ENCODE results near the gene BCKDK.

BCKDK gene

DNA sequence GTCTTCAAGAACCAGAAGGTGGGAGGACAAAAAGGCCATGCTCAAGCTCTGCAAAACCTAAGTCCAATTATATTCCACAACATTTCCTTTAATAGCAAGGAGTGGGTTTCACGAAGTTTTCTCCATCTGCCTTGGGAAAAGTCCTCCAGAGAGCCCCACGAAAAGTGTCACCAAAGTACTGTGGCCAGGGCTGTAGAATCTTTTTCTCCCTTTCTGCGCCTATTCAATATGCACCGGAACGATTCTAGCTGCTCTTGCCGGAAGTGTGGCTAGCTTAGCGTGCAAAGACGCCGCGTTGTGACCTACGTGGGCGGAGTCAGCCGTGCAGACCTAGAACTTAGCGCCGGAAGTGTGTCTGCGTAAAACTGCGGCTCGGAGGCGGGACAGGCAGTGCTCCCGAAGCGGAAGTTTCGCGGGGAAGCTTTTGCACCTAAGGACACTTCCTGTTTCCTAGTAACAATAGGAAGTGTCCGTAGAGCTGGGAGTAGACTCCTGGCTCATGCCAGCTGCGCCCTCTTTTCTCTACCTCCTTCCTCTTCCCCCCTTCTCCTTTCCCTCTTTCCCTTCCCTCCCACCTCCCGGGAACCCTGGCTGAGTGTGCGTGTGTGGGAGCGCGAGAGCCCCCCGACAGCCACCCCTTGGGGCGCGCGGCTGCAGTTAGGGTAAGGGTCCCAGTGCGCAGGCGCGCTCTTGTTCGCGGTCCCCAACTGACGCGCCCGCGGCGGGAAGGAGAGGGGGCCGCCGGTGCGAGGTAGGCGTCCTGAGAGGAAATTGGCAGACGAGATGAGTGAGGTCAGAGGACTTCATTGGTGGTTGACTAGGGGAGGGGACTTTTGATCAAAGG, 34.0 kb upstream of the BCKDK start, which contains the start of the genes ZNF646 and ZNF668 (continued):
- TF ChIP-seq ZXDB (tag by site-specific recombination; IDR thresholded peaks at IDR 0.05), result peak; percentile 95
- TF ChIP-seq ZBTB7A (tag by site-specific recombination; IDR thresholded peaks at IDR 0.05; ENCODE audit: low read depth), result peak; percentile 17; the same call in 1 of the 2 replicates
- TF ChIP-seq ZNF768 (tag by site-specific recombination; IDR thresholded peaks at IDR 0.05), result no peak
- no peak for TF ChIP-seq ZNF132 (tag by site-specific recombination; IDR thresholded peaks at IDR 0.05; ENCODE audit: borderline replicate concordance)
- TF ChIP-seq ZNF555 (tag by site-specific recombination; conservative IDR thresholded peaks at IDR 0.05), result no peak
- peak; percentile 62 for TF ChIP-seq ZNF394 (tag by site-specific recombination; IDR thresholded peaks at IDR 0.05; ENCODE audit: borderline replicate concordance)
- no peak for TF ChIP-seq ZNF701 (tag by site-specific recombination; IDR thresholded peaks at IDR 0.05)
- TF ChIP-seq ZNF324 (tag by site-specific recombination; IDR thresholded peaks at IDR 0.05), result peak; percentile 77
- TF ChIP-seq, protein P1, sequence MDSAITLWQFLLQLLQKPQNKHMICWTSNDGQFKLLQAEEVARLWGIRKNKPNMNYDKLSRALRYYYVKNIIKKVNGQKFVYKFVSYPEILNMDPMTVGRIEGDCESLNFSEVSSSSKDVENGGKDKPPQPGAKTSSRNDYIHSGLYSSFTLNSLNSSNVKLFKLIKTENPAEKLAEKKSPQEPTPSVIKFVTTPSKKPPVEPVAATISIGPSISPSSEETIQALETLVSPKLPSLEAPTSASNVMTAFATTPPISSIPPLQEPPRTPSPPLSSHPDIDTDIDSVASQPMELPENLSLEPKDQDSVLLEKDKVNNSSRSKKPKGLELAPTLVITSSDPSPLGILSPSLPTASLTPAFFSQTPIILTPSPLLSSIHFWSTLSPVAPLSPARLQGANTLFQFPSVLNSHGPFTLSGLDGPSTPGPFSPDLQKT (IDR thresholded peaks at IDR 0.05; ENCODE audit: borderline replicate concordance, low read depth, low read length), result no peak
- peak; percentile 12; the same call in 1 of the 2 replicates for TF ChIP-seq YY1 (tag by site-specific recombination; IDR thresholded peaks at IDR 0.05)
- no peak for TF ChIP-seq ZNF426 (tag by site-specific recombination; IDR thresholded peaks at IDR 0.05)
- no peak for TF ChIP-seq ZNF670 (tag by site-specific recombination; IDR thresholded peaks at IDR 0.05; ENCODE audit: low read depth)
- no peak for TF ChIP-seq ZNF138 (tag by site-specific recombination; IDR thresholded peaks at IDR 0.05; ENCODE audit: borderline replicate concordance)
- TF ChIP-seq MZF1 (tag by site-specific recombination; IDR thresholded peaks at IDR 0.05; ENCODE audit: borderline replicate concordance), result no peak
- TF ChIP-seq, protein P2, sequence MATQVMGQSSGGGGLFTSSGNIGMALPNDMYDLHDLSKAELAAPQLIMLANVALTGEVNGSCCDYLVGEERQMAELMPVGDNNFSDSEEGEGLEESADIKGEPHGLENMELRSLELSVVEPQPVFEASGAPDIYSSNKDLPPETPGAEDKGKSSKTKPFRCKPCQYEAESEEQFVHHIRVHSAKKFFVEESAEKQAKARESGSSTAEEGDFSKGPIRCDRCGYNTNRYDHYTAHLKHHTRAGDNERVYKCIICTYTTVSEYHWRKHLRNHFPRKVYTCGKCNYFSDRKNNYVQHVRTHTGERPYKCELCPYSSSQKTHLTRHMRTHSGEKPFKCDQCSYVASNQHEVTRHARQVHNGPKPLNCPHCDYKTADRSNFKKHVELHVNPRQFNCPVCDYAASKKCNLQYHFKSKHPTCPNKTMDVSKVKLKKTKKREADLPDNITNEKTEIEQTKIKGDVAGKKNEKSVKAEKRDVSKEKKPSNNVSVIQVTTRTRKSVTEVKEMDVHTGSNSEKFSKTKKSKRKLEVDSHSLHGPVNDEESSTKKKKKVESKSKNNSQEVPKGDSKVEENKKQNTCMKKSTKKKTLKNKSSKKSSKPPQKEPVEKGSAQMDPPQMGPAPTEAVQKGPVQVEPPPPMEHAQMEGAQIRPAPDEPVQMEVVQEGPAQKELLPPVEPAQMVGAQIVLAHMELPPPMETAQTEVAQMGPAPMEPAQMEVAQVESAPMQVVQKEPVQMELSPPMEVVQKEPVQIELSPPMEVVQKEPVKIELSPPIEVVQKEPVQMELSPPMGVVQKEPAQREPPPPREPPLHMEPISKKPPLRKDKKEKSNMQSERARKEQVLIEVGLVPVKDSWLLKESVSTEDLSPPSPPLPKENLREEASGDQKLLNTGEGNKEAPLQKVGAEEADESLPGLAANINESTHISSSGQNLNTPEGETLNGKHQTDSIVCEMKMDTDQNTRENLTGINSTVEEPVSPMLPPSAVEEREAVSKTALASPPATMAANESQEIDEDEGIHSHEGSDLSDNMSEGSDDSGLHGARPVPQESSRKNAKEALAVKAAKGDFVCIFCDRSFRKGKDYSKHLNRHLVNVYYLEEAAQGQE (tag by site-specific recombination; IDR thresholded peaks at IDR 0.05), result no peak
- no peak for TF ChIP-seq ZNF776 (tag by site-specific recombination; IDR thresholded peaks at IDR 0.05; ENCODE audit: borderline replicate concordance)
- peak; percentile 64; the same call in 1 of the 2 replicates for TF ChIP-seq ZBTB20 (tag by site-specific recombination; IDR thresholded peaks at IDR 0.05)
- no peak; the same call in 1 of the 2 replicates for TF ChIP-seq ZNF302 (tag by site-specific recombination; IDR thresholded peaks at IDR 0.05; ENCODE audit: low read depth)
- no peak for TF ChIP-seq ZNF830 (tag by site-specific recombination; IDR thresholded peaks at IDR 0.05; ENCODE audit: low read depth)
- TF ChIP-seq, protein P3, sequence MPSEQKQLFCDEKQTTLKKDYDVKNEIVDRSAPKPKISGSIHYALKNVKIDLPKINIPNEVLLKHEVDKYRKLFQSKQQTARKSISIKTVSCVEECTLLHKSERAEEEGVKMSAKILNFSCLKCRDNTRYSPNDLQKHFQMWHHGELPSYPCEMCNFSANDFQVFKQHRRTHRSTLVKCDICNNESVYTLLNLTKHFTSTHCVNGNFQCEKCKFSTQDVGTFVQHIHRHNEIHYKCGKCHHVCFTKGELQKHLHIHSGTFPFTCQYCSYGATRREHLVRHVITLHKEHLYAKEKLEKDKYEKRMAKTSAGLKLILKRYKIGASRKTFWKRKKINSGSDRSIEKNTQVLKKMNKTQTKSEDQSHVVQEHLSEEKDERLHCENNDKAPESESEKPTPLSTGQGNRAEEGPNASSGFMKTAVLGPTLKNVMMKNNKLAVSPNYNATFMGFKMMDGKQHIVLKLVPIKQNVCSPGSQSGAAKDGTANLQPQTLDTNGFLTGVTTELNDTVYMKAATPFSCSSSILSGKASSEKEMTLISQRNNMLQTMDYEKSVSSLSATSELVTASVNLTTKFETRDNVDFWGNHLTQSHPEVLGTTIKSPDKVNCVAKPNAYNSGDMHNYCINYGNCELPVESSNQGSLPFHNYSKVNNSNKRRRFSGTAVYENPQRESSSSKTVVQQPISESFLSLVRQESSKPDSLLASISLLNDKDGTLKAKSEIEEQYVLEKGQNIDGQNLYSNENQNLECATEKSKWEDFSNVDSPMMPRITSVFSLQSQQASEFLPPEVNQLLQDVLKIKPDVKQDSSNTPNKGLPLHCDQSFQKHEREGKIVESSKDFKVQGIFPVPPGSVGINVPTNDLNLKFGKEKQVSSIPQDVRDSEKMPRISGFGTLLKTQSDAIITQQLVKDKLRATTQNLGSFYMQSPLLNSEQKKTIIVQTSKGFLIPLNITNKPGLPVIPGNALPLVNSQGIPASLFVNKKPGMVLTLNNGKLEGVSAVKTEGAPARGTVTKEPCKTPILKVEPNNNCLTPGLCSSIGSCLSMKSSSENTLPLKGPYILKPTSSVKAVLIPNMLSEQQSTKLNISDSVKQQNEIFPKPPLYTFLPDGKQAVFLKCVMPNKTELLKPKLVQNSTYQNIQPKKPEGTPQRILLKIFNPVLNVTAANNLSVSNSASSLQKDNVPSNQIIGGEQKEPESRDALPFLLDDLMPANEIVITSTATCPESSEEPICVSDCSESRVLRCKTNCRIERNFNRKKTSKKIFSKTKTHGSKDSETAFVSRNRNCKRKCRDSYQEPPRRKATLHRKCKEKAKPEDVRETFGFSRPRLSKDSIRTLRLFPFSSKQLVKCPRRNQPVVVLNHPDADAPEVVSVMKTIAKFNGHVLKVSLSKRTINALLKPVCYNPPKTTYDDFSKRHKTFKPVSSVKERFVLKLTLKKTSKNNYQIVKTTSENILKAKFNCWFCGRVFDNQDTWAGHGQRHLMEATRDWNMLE (tag by site-specific recombination; conservative IDR thresholded peaks at IDR 0.05; ENCODE audit: low read depth), result peak; percentile 91
- no peak; the same call in 1 of the 2 replicates for TF ChIP-seq REPIN1 (tag by site-specific recombination; IDR thresholded peaks at IDR 0.05; ENCODE audit: low read depth)
- TF ChIP-seq ZFP37 (tag by site-specific recombination; IDR thresholded peaks at IDR 0.05), result no peak
- TF ChIP-seq, protein P4, sequence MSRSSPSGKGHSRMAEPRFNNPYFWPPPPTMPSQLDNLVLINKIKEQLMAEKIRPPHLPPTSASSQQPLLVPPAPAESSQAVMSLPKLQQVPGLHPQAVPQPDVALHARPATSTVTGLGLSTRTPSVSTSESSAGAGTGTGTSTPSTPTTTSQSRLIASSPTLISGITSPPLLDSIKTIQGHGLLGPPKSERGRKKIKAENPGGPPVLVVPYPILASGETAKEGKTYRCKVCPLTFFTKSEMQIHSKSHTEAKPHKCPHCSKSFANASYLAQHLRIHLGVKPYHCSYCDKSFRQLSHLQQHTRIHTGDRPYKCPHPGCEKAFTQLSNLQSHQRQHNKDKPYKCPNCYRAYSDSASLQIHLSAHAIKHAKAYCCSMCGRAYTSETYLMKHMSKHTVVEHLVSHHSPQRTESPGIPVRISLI (tag by site-specific recombination; IDR thresholded peaks at IDR 0.05), result no peak
- TF ChIP-seq RBAK (tag by site-specific recombination; IDR thresholded peaks at IDR 0.05), result no peak
- no peak for TF ChIP-seq SCRT2 (tag by site-specific recombination; IDR thresholded peaks at IDR 0.05)
- TF ChIP-seq ZNF202 (tag by site-specific recombination; IDR thresholded peaks at IDR 0.05; ENCODE audit: borderline replicate concordance), result no peak
- no peak for TF ChIP-seq ZNF223 (tag by site-specific recombination; IDR thresholded peaks at IDR 0.05)
- no peak for TF ChIP-seq MEIS1 (CRISPR knock-in tag; IDR thresholded peaks at IDR 0.05; ENCODE audit: borderline replicate concordance)
- no peak for TF ChIP-seq ZNF560 (tag by site-specific recombination; IDR thresholded peaks at IDR 0.05; ENCODE audit: borderline replicate concordance)

Data from HEK293 (cell line).